Measurements from ENCODE around the gene MEIOSIN. TPM values are rescaled to one million over a fixed set of nuclear protein-coding genes. Genes with fewer than 3 reads are reported as not detected.
A peak's percentile ranks its signal among the peaks of the same experiment; 100 is the strongest.

The MEIOSIN gene
- total and polyA plus RNA-seq, 4 donors, result not detected

DNA sequence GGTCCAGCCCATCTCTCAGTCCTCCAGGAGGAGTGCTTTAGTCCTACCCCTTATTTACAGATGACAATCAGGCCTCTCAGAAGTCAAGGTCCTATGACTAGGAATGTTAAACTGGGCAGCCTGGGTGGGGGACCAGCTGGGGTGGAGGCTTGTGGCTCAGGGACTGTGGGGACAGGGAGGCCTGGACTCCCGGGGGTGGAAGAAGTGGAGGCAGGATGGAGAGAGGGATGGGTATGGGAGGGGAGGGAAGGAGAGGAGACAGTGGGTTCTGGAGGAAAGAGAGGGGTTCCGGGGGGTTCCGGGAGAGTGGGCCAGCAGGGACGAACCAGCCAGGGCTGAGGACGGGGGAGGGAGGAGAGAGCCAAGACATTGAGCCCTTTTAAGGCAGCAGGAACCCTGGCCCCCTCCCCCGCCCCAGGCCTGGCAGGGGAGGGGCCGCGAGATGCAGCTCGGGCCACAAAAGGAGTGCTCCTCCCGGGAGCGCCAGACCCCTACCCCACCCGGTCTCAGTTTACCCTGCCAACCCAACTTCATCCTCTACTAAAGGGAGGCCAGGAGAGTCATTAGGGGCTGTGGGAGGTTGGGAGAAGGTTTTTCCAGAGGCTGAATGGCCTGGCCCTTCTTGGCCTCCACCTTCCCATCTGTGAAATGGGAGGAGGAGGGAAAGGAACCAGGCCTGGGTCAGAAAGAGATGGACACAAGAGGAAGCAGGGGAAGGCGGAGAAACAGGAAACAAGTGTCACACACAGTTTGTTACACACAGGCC lies 47.4 kb downstream of the MEIOSIN start:
- Histone ChIP-seq H3K9ac (ENCODE audit: insufficient read depth in 1 of 2, low read length in 2 of 2) (no peak overlapping the region), H3K4me1 (ENCODE audit: control insufficient read depth in 5 of 5, insufficient read depth in 5 of 5, low read length in 5 of 5) (peaks cover 2 to 18% (median 11%) of the 10 kb centered on the region in 5 donors), H3K27me3 (ENCODE audit: control insufficient read depth in 3 of 3, insufficient read depth in 3 of 3, low read length in 2 of 3) (no peaks in the 10 kb centered on the region), H3K9me3 (ENCODE audit: control insufficient read depth in 4 of 4, insufficient read depth in 3 of 4, low read length in 3 of 4) (no peaks in the 10 kb centered on the region), H3K36me3 (ENCODE audit: control insufficient read depth in 4 of 4, insufficient read depth in 4 of 4, low read length in 4 of 4) (peaks cover 0 to 15% (median 13%) of the 10 kb centered on the region in 4 donors), H3K4me3 (peak overlapping the region; percentile 29), H3K27ac (ENCODE audit: low read depth in 1 of 2, low read length in 1 of 2) (peak overlapping the region; percentile 32 to 96)
- TF ChIP-seq, protein P1, sequence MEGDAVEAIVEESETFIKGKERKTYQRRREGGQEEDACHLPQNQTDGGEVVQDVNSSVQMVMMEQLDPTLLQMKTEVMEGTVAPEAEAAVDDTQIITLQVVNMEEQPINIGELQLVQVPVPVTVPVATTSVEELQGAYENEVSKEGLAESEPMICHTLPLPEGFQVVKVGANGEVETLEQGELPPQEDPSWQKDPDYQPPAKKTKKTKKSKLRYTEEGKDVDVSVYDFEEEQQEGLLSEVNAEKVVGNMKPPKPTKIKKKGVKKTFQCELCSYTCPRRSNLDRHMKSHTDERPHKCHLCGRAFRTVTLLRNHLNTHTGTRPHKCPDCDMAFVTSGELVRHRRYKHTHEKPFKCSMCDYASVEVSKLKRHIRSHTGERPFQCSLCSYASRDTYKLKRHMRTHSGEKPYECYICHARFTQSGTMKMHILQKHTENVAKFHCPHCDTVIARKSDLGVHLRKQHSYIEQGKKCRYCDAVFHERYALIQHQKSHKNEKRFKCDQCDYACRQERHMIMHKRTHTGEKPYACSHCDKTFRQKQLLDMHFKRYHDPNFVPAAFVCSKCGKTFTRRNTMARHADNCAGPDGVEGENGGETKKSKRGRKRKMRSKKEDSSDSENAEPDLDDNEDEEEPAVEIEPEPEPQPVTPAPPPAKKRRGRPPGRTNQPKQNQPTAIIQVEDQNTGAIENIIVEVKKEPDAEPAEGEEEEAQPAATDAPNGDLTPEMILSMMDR (IDR thresholded peaks at IDR 0.05; ENCODE audit: control extremely low read depth, extremely low read depth), result no peak
- WGBS, 2 donors, result 32 to 33% methylated on average over 13 of the region's 13 CpGs
- no peak for DNase-seq
- no peak for ATAC-seq (ENCODE audit: insufficient read depth, low FRiP score)

DNA sequence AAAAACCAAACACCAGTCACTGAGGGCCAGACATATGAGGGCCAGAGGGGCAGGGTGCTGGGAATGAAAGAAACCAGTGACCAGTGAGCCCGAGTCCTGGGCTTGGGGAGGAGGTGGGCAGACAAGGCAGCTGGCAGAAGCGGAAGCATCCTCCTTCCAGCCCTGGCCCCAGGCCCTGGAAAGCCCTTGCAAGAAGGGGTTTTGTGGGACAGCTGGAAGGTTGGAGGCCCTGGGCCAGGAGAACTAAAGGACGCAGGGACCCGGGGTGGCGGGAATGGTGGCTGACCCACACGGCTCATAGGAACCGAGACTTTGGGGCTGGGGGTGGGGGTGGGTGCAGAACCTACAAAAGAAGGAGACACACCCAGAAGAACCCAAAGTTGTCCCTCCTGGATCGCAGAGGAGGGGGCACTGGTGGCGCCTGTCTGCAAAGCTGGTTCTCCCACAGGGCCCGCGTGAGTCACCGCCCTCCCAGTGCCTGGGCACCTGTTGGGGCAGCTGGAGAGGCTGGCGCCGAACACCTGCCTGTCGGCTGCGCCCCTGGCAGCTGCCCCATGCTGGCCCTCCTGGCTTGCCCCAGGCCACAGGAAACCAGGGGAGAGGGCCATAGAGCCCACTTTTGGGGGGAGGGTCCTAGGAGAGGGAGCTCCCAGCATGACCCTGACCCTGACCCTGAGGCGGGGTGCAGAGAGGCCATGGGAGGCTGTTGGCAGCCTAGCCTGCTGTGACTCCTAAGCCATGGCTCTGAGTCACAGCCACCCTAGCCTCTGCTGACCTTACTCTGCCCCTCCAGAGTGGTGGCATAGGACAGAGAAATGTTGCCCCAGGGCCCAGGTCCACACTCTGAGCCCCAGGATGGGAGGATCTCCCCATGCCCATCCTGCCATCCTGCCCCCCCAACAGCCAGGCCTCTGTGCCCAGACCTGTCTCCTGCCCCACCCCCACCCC lies 48.2 kb downstream of the MEIOSIN start:
- ATAC-seq (ENCODE audit: insufficient read depth, low FRiP score), result no peak
- Histone ChIP-seq H3K36me3 (ENCODE audit: control insufficient read depth in 4 of 4, insufficient read depth in 4 of 4, low read length in 4 of 4) (peaks cover 0 to 24% (median 14%) of the 10 kb centered on the region in 4 donors), H3K4me3 (peak overlapping the region; percentile 36), H3K9me3 (ENCODE audit: control insufficient read depth in 4 of 4, insufficient read depth in 3 of 4, low read length in 3 of 4) (peaks cover 0 to 2% (median 0%) of the 10 kb centered on the region in 4 donors), H3K9ac (ENCODE audit: insufficient read depth in 1 of 2, low read length in 2 of 2) (no peak overlapping the region), H3K27me3 (ENCODE audit: control insufficient read depth in 3 of 3, insufficient read depth in 3 of 3, low read length in 2 of 3) (no peaks in the 10 kb centered on the region), H3K27ac (ENCODE audit: low read depth in 1 of 2, low read length in 1 of 2) (peak overlapping the region; percentile 59 to 96), H3K4me1 (ENCODE audit: control insufficient read depth in 5 of 5, insufficient read depth in 5 of 5, low read length in 5 of 5) (peaks cover 2 to 18% (median 11%) of the 10 kb centered on the region in 5 donors)
- DNase-seq, result no peak
- TF ChIP-seq, protein P1 (IDR thresholded peaks at IDR 0.05; ENCODE audit: control extremely low read depth, extremely low read depth), result no peak
- 51 to 76% methylated on average over 17 of the region's 17 CpGs for WGBS, 2 donors

DNA sequence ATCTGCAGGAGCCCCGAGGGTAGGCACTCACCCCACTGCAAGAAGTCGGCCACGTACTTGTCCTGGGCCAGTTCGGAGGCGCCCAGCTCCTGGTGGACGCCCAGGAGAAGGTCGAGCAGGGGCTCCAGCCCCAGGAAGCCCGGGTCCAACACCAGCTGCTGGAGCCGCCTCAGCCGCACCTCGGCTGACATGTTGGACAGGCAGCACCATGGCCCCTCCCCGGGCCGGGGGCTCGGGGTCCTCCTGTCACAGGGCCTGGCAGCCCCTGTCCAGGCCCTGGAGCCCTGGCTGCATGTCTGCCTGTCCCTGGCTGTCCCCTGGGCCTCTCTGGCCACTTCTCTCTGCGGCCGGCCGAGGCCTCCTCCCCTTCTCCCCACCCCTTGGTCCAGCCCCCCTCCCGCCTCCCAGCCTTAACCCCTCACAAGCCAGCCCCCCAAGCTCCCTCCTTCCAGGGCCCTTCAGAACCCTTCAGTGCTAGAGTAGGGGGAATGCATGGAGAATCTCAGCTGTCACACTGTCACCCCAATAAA lies 49.0 kb downstream of the MEIOSIN start, which contains the start of gene DMPK:
TSS of gene DMPK (minus strand) at position 329 of the 530 bp plus-strand sequence. CDS start at position 191, 138 bp downstream.
- 31 to 45% methylated on average over 12 to 18 of the region's 18 CpGs for WGBS, 2 donors
- Histone ChIP-seq H3K4me3 (peak within 1 kb of the TSS; percentile 36), H3K36me3 (ENCODE audit: control insufficient read depth in 4 of 4, insufficient read depth in 4 of 4, low read length in 4 of 4) (peaks cover 0 to 24% (median 9%) of the 10 kb centered on the region in 4 donors), H3K27me3 (ENCODE audit: control insufficient read depth in 3 of 3, insufficient read depth in 3 of 3, low read length in 2 of 3) (no peaks in the 10 kb centered on the region), H3K4me1 (ENCODE audit: control insufficient read depth in 5 of 5, insufficient read depth in 5 of 5, low read length in 5 of 5) (peaks cover 2 to 18% (median 11%) of the 10 kb centered on the region in 5 donors), H3K9ac (ENCODE audit: insufficient read depth in 1 of 2, low read length in 2 of 2) (no peak within 1 kb of the TSS), H3K9me3 (ENCODE audit: control insufficient read depth in 4 of 4, insufficient read depth in 3 of 4, low read length in 3 of 4) (peaks cover 0 to 2% (median 0%) of the 10 kb centered on the region in 4 donors), H3K27ac (ENCODE audit: low read depth in 1 of 2, low read length in 1 of 2) (peak within 1 kb of the TSS; percentile 80 to 96)
- ATAC-seq (ENCODE audit: insufficient read depth, low FRiP score) (no peak), DNase-seq (peak in 2 of 3 donors; percentile 53 to 55)
- TF ChIP-seq, protein P1 (IDR thresholded peaks at IDR 0.05; ENCODE audit: control extremely low read depth, extremely low read depth), result no peak
